GM12891 (cell line): ENCODE results near the gene PRR23E.

Source experiments
- DNase-seq: peaks from one replicate; pipeline ENCODE4 v3.0.0; 2011; ENCODE audit warnings: low spot score; ENCODE audit not compliant: insufficient read length
- FAIRE-seq: peaks from 2 replicates; lab custom pipeline; 2011; peaks lifted over from hg19 to GRCh38; lab: Jason Lieb, UNC
- PAX5 ChIP-seq: IDR thresholded peaks from 2 replicates; pipeline ENCODE4 v1.6.1; 2011; ENCODE audit warnings: low read length, moderate library complexity, mild to moderate bottlenecking; ENCODE audit not compliant: insufficient read depth, severe bottlenecking
- POLR2A ChIP-seq: IDR thresholded peaks from 2 replicates; pipeline ENCODE4 v1.6.1; 2011; ENCODE audit warnings: low read depth, low read length, control low read depth
- POLR2AphosphoS5 ChIP-seq: IDR thresholded peaks from 2 replicates; pipeline ENCODE4 v1.6.1; 2011; ENCODE audit warnings: low read depth, low read length, control low read depth
- POU2F2 ChIP-seq: IDR thresholded peaks from 2 replicates; pipeline ENCODE4 v1.6.1; 2011; ENCODE audit warnings: low read depth, mild to moderate bottlenecking, control low read depth, low read length, moderate library complexity
- SPI1 ChIP-seq: IDR thresholded peaks from 2 replicates; pipeline ENCODE4 v1.6.1; 2011; ENCODE audit warnings: low read depth, low read length, control low read depth
- TAF1 ChIP-seq: IDR thresholded peaks from 2 replicates; pipeline ENCODE4 v1.6.1; 2011; ENCODE audit warnings: low read depth, low read length, control low read depth

The PRR23E gene

DNA sequence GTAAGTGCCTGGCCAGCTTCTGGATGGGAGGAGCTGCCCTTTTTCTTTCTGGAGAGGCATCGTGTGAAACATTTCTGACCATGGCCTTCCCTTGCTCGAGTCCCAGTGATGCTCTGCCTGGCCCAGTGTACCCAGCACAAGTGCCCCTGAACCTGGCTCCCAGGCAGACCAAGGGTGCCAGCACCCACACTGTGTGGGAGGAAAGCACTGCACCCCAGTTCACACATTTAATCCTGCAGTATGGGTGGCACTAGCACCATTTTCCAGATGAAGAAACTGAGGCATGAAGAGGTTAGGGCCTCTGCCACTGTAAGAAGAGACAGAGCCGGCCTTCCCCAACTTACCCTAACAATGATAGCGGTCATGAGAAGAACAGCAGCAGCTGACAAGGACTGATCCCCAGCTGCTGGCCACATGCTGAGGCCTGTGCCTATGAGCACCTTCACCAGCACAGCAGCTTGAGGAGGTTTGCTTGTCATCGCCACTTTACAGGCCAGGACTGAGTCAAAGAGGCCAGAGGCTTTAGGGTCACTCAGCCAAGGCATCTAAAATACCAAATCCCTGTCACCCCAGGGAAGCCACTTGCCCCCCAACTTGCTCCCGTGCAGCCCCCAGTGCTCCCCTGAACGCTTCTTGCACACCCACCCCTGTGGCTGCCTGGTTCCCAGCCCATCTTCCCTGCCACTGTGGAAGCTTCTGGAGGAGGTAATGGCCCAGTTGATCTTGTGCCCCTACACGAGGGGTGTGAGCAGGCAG, 15.0 kb downstream of the PRR23E start:
- FAIRE-seq (no peak), DNase-seq (no peak)
- no peak for TF ChIP-seq POU2F2

DNA sequence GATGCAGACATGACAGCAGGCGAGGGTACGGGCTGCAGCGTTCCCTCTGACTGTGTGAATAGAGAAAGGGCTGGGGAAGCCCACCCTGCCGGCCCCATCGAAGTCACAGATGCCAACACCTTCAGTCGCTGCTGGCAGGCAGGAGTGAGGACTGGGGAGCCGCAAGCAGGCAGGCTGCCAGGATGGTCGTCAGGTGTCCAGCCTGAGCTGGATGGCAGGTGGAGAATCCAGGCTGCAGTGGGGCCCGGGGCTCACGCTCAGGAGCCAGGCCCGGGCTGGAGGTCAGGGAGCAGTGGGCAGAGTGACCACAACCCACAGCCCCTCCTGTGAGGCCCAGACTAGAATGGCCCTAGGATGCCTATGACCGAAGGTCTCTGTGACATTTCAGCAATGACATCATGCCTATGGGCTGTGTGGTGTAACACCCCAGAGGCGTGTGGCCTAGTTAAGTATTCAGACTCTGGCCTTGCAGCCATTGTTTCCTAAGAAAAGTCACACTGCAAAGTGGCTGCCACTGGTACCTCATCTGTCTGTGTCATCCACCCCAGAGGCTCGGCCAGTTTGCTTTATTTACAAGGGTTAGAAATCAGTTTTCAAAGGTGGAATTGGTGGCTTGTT, 15.7 kb downstream of the PRR23E start:
- FAIRE-seq, result no peak
- TF ChIP-seq POLR2A, result no peak
- TF ChIP-seq TAF1, result no peak
- TF ChIP-seq POLR2AphosphoS5, result no peak
- no peak for TF ChIP-seq POU2F2
- no peak for TF ChIP-seq SPI1
- TF ChIP-seq PAX5, result no peak
- DNase-seq, result no peak

DNA sequence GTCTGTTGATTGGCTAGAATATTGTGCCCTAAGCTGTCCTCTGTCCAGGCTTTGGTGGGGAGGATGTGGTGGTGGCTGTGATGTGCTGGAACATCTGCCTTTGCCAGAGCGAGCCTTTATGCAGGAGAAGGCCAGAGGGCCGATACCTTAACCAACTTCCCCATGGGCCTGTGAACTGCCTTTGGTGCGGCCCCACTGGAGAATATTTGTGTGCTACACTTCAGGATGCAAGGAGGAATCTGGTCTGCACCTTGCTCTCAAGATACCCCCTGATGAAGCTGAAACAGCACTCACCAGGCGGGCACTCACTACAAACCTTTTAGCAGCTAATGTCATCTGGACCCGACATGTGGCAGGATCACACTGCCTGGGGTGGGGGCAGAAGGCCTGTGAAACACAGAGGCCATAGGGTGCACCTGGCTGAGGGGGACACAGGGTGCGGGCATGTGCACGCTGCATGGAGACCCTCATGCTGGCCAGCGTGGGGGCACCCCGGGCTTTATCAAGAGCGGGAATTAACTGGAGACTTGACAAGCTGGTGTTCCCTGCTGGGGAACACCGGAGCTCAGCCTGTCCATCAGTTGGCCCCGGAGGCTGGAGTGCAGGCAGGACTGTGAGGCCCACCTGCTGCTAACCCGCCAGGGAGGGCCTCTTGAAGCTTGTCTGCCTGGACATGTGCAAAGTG, 16.4 kb downstream of the PRR23E start:
- FAIRE-seq (no peak), DNase-seq (no peak)
- TF ChIP-seq POLR2A, result no peak
- TF ChIP-seq TAF1, result no peak

DNA sequence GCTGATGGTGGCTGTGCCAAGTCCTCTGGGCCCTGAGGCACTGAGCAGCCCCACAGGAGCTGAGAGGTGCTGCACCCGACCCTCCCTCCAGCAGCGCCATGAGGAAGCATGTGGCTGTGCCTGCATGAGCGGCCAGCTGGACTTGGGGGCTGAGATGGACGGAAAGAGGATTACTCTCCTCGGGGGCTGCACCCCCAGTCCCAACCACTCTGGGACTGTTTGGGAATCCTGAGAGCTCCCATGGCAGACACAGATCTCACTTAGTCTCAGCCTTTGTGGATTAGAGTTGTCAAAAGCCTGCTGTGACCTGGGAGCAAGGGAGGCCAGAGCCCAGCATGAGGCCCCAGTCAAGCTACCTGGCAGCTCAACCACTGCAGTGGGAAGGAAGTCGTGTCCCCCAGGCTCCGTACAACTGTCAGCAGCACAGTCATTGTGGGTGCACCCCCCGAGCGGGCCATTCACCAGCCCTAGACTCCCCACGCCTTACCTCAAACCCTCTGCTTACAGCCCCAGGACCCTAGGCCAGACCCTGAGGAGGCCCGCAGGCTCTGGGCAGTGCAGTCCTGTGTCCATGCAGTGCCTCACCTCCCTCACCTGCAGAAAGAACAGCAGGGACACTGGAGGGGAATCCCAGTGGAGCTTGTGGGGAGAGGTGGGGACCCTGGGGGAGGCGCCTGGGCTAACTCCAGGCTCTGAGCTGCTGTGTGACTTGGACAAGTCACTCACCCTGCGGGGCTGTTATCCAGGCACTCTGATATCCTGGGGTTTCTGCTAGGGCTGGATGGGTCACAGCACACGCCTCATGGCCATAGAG, 17.1 kb downstream of the PRR23E start:
- DNase-seq (no peak), FAIRE-seq (no peak)
- TF ChIP-seq PAX5 (no peak), POLR2AphosphoS5 (no peak), POLR2A (no peak), SPI1 (no peak), POU2F2 (no peak), TAF1 (no peak)

DNA sequence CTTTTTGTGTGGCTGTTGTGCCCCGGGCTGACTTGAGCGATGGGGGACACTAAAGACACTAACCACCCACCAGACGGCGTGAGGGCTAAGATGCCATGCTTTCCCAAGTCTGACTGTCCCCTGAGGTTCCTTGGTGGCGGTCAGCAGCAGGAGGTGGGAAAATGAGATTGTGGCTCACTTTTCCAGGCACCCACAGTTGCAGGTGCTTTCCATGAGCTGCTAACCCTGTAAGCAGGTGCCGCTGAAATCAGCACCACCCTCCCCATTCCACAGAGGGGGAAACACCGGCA, 17.7 kb downstream of the PRR23E start:
- DNase-seq, result no peak
- no peak for FAIRE-seq
- no peak for TF ChIP-seq POU2F2
- TF ChIP-seq POLR2A, result no peak
- no peak for TF ChIP-seq PAX5
- no peak for TF ChIP-seq POLR2AphosphoS5
- no peak for TF ChIP-seq SPI1
- TF ChIP-seq TAF1, result no peak

DNA sequence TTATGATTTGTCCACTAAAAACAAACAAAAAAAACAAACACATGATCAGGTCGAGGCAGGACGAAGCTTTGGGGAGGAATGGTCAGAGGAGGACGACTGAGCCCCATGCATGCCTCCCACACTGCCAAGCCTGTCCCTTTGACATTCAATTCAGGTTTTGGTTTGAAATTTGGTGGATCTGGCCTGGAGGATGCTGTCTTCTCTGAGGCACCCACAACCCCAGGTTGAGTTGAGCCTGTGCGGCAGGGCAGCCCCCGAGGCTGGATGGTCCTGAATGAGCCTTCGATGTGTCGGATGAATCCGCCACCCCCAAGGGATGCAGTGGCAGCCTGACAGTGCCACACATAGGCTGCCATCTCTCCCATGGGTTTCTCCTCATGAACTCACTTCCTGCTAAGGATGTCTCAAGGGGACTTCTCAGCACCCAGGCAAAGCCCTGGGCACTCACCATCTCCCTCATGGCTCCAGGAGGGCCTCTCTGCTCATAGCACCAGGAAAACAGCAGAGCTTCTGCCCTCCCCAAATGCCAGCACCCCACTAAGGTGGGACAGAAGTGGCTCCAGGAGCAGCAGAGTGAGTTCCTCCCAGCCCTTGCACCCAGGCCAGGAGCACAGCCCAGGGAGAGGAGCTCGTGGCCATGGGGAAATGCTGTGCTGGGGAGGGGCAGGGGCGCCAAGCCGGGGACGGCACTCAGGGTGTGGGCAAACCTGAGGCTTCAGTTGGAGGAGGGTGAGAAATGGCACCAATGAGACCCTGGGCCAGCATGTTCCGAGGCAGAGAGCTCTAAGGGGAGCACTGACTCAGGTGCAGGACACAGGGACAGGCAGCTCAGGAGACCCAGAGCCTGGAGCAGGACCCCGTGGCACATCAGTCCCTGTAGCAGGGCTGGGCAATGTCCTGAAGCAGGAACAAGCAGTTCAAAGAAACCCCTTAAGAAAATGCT, 18.5 kb downstream of the PRR23E start:
- FAIRE-seq (no peak), DNase-seq (no peak)

DNA sequence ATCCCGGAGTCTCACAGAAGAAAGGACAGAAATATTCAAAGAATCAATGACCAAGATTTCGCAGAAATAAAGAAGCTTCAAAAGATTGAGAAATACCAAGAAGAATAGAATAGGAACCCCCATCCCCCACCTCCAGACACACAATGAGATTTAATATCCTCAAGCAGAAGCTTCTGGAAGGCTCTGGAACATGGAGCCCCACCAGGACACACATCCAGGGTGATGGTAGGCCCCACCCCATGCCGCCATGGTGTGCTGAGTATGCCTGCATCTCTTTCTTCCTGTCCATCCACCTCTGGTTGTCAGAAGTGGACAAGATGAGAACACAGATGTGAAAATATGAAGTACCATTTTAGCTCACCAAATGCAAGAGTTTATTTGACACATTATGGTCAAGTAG, 19.3 kb downstream of the PRR23E start:
- FAIRE-seq (no peak), DNase-seq (no peak)
- no peak for TF ChIP-seq POLR2A
- TF ChIP-seq POU2F2, result no peak
- TF ChIP-seq PAX5, result no peak
- no peak for TF ChIP-seq TAF1
- no peak for TF ChIP-seq SPI1
- TF ChIP-seq POLR2AphosphoS5, result no peak

More for the DNA sequence above, 18.5 kb downstream of the PRR23E start:
- TF ChIP-seq SPI1 (no peak), PAX5 (no peak), POU2F2 (no peak), TAF1 (no peak), POLR2A (no peak), POLR2AphosphoS5 (no peak)

DNA sequence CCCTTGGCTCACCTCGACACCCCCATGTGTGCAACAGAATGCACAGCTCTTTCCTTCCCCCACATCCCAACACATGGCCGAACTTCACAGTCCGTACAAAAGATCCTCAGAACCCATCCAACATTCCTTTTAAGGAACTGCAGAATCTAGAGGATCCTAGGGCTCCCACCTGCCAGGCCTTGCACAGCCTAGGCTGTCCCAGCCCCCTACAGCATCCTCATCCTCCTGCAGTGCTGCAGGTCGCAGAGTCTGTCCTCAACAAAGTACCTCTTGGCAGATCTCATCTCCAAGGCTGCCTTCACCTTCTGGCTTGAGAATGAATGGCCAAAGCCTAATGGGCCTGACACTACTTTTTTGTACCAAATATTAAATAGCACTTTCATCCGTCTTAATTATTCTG, 19.8 kb downstream of the PRR23E start:
- no peak for FAIRE-seq
- no peak for DNase-seq
- TF ChIP-seq POLR2A (no peak), SPI1 (no peak), TAF1 (no peak)

DNA sequence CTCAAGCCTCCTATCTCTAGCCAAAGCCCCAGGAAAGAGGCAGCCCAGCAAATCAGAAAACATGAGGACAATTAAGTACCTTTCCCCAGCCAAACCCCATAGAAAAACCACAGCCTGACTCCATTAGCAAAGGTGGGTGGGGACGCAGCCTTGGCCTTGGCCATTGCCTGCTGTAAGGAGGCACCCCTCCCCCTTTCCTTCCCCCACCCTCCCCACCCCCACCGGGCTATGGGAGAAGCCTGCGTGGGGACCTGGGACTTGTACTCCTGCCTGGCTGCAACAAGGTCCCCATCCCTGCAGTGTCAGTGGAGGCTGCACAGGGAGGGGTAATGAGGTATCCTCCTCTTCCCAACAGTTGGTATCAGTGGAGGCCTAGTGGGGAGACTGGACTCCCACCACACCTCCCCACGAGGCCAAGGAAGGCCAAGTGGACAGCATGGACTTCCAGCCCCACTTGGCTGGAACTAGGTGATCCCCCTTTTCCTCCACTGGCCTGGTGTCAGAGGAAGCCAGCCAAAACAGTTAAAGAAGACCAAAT, 20.5 kb downstream of the PRR23E start:
- DNase-seq (no peak), FAIRE-seq (no peak)
- no peak for TF ChIP-seq PAX5
- TF ChIP-seq POLR2AphosphoS5, result no peak
- no peak for TF ChIP-seq POU2F2
- TF ChIP-seq TAF1, result no peak
- TF ChIP-seq SPI1, result no peak
- no peak for TF ChIP-seq POLR2A
